Neural cell (in vitro differentiated cells): ENCODE data around the gene OBSCN. TPM values are rescaled to one million over a fixed set of nuclear protein-coding genes. Genes with fewer than 3 reads are reported as not detected.
A peak's percentile ranks its signal among the peaks of the same experiment; 100 is the strongest.

Source experiments
- H2AFZ ChIP-seq: fragments of 200-600, 300-800 bp; sonication (generic), shearing (Covaris generic); 2 replicates; pipeline ENCODE4 v1.6.0; 2014; ENCODE audit warnings: low read depth, mild to moderate bottlenecking, antibody characterized with exemption, low read length, moderate library complexity
- H3F3A ChIP-seq: fragments of 200-600 bp; shearing (Covaris generic); 2 replicates; pipeline ENCODE4 v1.6.1; 2016; ENCODE audit warnings: mild to moderate bottlenecking, moderate library complexity, mixed read lengths, antibody characterized with exemption, low read length; ENCODE audit not compliant: insufficient read depth, poor library complexity, severe bottlenecking
- H3K27ac ChIP-seq: fragments of 200-600, 300-800 bp; sonication (generic), shearing (Covaris generic); 2 replicates; pipeline ENCODE4 v1.5.1; 2014; ENCODE audit warnings: mild to moderate bottlenecking, low read length, moderate library complexity
- H3K27me3 ChIP-seq: fragments of 300-800, 200-600 bp; sonication (generic), shearing (Covaris generic); 2 replicates; pipeline ENCODE4 v1.6.0; 2014; ENCODE audit warnings: mild to moderate bottlenecking, low read depth, low read length, moderate library complexity; ENCODE audit not compliant: insufficient read depth
- H3K36me3 ChIP-seq: fragments of 300-800, 200-600 bp; sonication (generic), shearing (Covaris generic); 2 replicates; pipeline ENCODE4 v1.5.1; 2014; ENCODE audit warnings: mild to moderate bottlenecking, antibody characterized with exemption, low read length, moderate library complexity; ENCODE audit not compliant: insufficient read depth
- H3K4me2 ChIP-seq: fragments of 300-800, 200-600 bp; sonication (generic), shearing (Covaris generic); 2 replicates; pipeline ENCODE4 v1.6.0; 2014; ENCODE audit warnings: mild to moderate bottlenecking, low read length
- H3K4me3 ChIP-seq: fragments of 300-800, 200-600 bp; sonication (generic), shearing (Covaris generic); 2 replicates; pipeline ENCODE4 v1.5.1; 2014; ENCODE audit warnings: mild to moderate bottlenecking, low read length, moderate library complexity
- H3K79me2 ChIP-seq: fragments of 200-600 bp; shearing (Covaris generic); replicated peaks from 2 replicates; pipeline ENCODE4 v1.6.0; 2014; ENCODE audit warnings: mild to moderate bottlenecking, low read length, moderate library complexity; ENCODE audit not compliant: insufficient read depth
- H3K9ac ChIP-seq: fragments of 300-800, 200-600 bp; sonication (generic), shearing (Covaris generic); 2 replicates; pipeline ENCODE4 v1.6.1; 2016; ENCODE audit warnings: mild to moderate bottlenecking, low read length, mixed read lengths
- H3K9me2 ChIP-seq: fragments of 200-600 bp; shearing (Covaris generic); 2 replicates; pipeline ENCODE4 v1.6.1; 2016; ENCODE audit warnings: mild to moderate bottlenecking, low read length, mixed read lengths; ENCODE audit not compliant: insufficient read depth
- H3K9me3 ChIP-seq: fragments of 200-600, 300-800 bp; sonication (generic), shearing (Covaris generic); 2 replicates; pipeline ENCODE4 v1.6.1; 2016; ENCODE audit warnings: mild to moderate bottlenecking, mixed run types, low read length, moderate library complexity, mixed read lengths
- H4K20me1 ChIP-seq: fragments of 200-600 bp; shearing (Covaris generic); 2 replicates; pipeline ENCODE4 v1.6.1; 2016; ENCODE audit warnings: mild to moderate bottlenecking, mixed run types; ENCODE audit not compliant: insufficient read depth
- EP300 ChIP-seq: fragments of 450-650 bp; conservative IDR thresholded peaks from 2 replicates; pipeline ENCODE4 v1.6.1; 2014; ENCODE audit warnings: antibody characterized with exemption, mild to moderate bottlenecking, moderate library complexity; ENCODE audit not compliant: poor library complexity, severe bottlenecking
- EZH2 ChIP-seq: fragments of 200-600, 300-800 bp; shearing (Covaris generic), sonication (generic); IDR thresholded peaks from 2 replicates; pipeline ENCODE4 v1.6.1; 2014; ENCODE audit warnings: antibody characterized with exemption, low read length, borderline replicate concordance, mild to moderate bottlenecking; ENCODE audit not compliant: insufficient read depth, poor library complexity, severe bottlenecking
- MXI1 ChIP-seq: fragments of 450-650 bp; conservative IDR thresholded peaks from 2 replicates; pipeline ENCODE4 v1.6.1; 2014; ENCODE audit warnings: antibody characterized with exemption, mild to moderate bottlenecking; ENCODE audit not compliant: poor library complexity, severe bottlenecking
- POLR2AphosphoS5 ChIP-seq: IDR thresholded peaks from 2 replicates; pipeline ENCODE4 v1.6.1; 2012
- RAD21 ChIP-seq: fragments of 450-650 bp; conservative IDR thresholded peaks from 2 replicates; pipeline ENCODE4 v1.6.1; 2014; ENCODE audit warnings: antibody characterized with exemption, mild to moderate bottlenecking, moderate library complexity
- SMC3 ChIP-seq: fragments of 450-650 bp; conservative IDR thresholded peaks from 2 replicates; pipeline ENCODE4 v1.6.1; 2014; ENCODE audit warnings: antibody characterized with exemption, mild to moderate bottlenecking, moderate library complexity; ENCODE audit not compliant: poor library complexity
- TAF1 ChIP-seq: IDR thresholded peaks from 2 replicates; pipeline ENCODE4 v1.6.1; 2012; ENCODE audit warnings: low read depth
- polyA plus RNA-seq: library from polyadenylated mRNA; depleted of rRNA; stranded (reverse); fragments of >200 nt; gene quantifications from 2 replicates; pipeline ENCODE4 v1.2.3, GENCODE V29; 2014
- TF ChIP-seq, protein P1 (sequence below): IDR thresholded peaks from 2 replicates; pipeline ENCODE4 v1.6.1; 2012; ENCODE audit warnings: borderline replicate concordance
- TF ChIP-seq, protein P2 (sequence below): fragments of 450-650 bp; IDR thresholded peaks from 2 replicates; pipeline ENCODE4 v1.5.1; 2014; ENCODE audit warnings: antibody characterized with exemption, mild to moderate bottlenecking, moderate library complexity; ENCODE audit not compliant: poor library complexity, severe bottlenecking

OBSCN gene
- polyA plus RNA-seq, 1 donor from 2014 or later: 7.2 TPM

DNA sequence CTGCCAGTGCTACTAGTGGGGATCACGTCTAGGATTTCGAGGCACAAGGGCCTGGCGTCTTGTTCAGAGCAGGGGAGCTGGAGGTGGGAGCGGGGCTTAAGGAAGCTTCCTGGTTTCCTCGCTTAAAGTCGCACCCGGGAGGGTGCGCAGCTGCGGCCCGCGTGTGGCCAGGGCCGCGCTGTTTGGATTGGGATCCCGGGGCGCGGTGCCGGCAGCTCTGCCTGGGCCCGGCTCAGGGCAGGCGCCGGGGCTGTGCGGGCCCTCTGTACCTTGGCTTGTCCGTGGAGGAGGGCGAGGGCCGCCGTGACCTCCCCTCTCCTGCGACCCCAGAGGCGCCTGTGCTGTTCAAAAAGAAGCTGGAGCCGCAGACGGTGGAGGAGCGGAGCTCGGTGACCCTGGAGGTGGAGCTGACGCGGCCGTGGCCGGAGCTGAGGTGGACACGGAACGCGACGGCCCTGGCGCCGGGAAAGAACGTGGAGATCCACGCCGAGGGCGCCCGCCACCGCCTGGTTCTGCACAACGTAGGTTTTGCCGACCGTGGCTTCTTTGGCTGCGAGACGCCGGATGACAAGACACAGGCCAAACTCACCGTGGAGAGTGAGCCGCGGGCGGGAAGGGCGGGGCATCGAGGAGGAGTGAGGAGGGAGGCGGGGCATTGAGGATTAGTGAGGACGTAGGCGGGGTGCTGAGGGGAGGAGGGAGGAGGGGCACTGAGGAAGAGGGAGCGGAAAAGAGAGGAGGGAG lies 67.8 kb downstream of the OBSCN start:
- H3K27ac ChIP-seq: no peak overlapping the region
- no peaks in the 10 kb centered on the region for H3K36me3 ChIP-seq
- H3F3A ChIP-seq: no peaks in the 10 kb centered on the region
- H2AFZ ChIP-seq: peak overlapping the region; percentile 45
- peak overlapping the region; percentile 63 for H3K4me3 ChIP-seq
- no peaks in the 10 kb centered on the region for H4K20me1 ChIP-seq
- TF ChIP-seq SMC3 (no peak), TAF1 (no peak), RAD21 (no peak), EP300 (no peak), POLR2AphosphoS5 (no peak), EZH2 (no peak), MXI1 (no peak)
- TF ChIP-seq, protein P1, sequence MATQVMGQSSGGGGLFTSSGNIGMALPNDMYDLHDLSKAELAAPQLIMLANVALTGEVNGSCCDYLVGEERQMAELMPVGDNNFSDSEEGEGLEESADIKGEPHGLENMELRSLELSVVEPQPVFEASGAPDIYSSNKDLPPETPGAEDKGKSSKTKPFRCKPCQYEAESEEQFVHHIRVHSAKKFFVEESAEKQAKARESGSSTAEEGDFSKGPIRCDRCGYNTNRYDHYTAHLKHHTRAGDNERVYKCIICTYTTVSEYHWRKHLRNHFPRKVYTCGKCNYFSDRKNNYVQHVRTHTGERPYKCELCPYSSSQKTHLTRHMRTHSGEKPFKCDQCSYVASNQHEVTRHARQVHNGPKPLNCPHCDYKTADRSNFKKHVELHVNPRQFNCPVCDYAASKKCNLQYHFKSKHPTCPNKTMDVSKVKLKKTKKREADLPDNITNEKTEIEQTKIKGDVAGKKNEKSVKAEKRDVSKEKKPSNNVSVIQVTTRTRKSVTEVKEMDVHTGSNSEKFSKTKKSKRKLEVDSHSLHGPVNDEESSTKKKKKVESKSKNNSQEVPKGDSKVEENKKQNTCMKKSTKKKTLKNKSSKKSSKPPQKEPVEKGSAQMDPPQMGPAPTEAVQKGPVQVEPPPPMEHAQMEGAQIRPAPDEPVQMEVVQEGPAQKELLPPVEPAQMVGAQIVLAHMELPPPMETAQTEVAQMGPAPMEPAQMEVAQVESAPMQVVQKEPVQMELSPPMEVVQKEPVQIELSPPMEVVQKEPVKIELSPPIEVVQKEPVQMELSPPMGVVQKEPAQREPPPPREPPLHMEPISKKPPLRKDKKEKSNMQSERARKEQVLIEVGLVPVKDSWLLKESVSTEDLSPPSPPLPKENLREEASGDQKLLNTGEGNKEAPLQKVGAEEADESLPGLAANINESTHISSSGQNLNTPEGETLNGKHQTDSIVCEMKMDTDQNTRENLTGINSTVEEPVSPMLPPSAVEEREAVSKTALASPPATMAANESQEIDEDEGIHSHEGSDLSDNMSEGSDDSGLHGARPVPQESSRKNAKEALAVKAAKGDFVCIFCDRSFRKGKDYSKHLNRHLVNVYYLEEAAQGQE: no peak
- TF ChIP-seq, protein P2, sequence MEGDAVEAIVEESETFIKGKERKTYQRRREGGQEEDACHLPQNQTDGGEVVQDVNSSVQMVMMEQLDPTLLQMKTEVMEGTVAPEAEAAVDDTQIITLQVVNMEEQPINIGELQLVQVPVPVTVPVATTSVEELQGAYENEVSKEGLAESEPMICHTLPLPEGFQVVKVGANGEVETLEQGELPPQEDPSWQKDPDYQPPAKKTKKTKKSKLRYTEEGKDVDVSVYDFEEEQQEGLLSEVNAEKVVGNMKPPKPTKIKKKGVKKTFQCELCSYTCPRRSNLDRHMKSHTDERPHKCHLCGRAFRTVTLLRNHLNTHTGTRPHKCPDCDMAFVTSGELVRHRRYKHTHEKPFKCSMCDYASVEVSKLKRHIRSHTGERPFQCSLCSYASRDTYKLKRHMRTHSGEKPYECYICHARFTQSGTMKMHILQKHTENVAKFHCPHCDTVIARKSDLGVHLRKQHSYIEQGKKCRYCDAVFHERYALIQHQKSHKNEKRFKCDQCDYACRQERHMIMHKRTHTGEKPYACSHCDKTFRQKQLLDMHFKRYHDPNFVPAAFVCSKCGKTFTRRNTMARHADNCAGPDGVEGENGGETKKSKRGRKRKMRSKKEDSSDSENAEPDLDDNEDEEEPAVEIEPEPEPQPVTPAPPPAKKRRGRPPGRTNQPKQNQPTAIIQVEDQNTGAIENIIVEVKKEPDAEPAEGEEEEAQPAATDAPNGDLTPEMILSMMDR: no peak
- H3K9me2 ChIP-seq: no peaks in the 10 kb centered on the region
- H3K4me2 ChIP-seq: no peak overlapping the region
- H3K79me2 ChIP-seq: no peaks in the 10 kb centered on the region
- no peaks in the 10 kb centered on the region for H3K9me3 ChIP-seq
- peaks cover 3% of the 10 kb centered on the region for H3K27me3 ChIP-seq
- H3K9ac ChIP-seq: peak overlapping the region; percentile 42

- Histone ChIP-seq H2AFZ (peak overlapping the region; percentile 45), H3K27ac (no peak overlapping the region), H3K4me2 (no peak overlapping the region), H3K79me2 (no peaks in the 10 kb centered on the region), H3K36me3 (no peaks in the 10 kb centered on the region), H3K9me3 (no peaks in the 10 kb centered on the region), H3K4me3 (peak overlapping the region; percentile 63), H4K20me1 (no peaks in the 10 kb centered on the region), H3F3A (no peaks in the 10 kb centered on the region), H3K9ac (peak overlapping the region; percentile 42), H3K27me3 (peaks cover 3% of the 10 kb centered on the region), H3K9me2 (no peaks in the 10 kb centered on the region)
- TF ChIP-seq EZH2: no peak
- no peak for TF ChIP-seq SMC3
- TF ChIP-seq RAD21: no peak
- no peak for TF ChIP-seq EP300
- TF ChIP-seq MXI1: no peak
- TF ChIP-seq, protein P2: no peak
- TF ChIP-seq, protein P1: no peak
- TF ChIP-seq POLR2AphosphoS5: no peak
- no peak for TF ChIP-seq TAF1
Measured at GRCh38 chr1:228276174-228276831, 68.5 kb downstream of the OBSCN start.
